ENCODE measurements around the gene OR8B3.
"Not testable (repeated sequence)": the region's sequence is repeated elsewhere in the genome, so short reads cannot be mapped to it uniquely, and the experiment has no call there.

OR8B3 gene

GRCh38 chr11:124398924-124399323 lies at the start of gene OR8B3:
Gene OR8B3, minus strand, starts transcription at chr11:124399024. Its CDS starts 1,673 bp downstream, at chr11:124397351.
- DNase-seq (ENCODE audit: low read depth, low spot score) = no peak

GRCh38 chr11:124446916-124447315 lies 48.1 kb upstream of the OR8B3 start:
- no peak for DNase-seq (ENCODE audit: low read depth, low spot score)

- no peak for DNase-seq (ENCODE audit: low read depth, low spot score)
Observed at GRCh38 chr11:124445646-124446150, 46.9 kb upstream of the OR8B3 start, which contains the start of gene OR8B8. Gene OR8B8, minus strand, starts transcription at chr11:124445696. Its CDS starts 4,611 bp downstream, at chr11:124441085.

GRCh38 chr11:124442847-124443246 lies 44.0 kb upstream of the OR8B3 start:
- DNase-seq (ENCODE audit: low read depth, low spot score) = no peak

- no peak for DNase-seq (ENCODE audit: low read depth, low spot score)
Observed at GRCh38 chr11:124442442-124442841, 43.6 kb upstream of the OR8B3 start.

- DNase-seq (ENCODE audit: low read depth, low spot score) = no peak
Observed at GRCh38 chr11:124441519-124441918, 42.7 kb upstream of the OR8B3 start.

- DNase-seq (ENCODE audit: low read depth, low spot score) = no peak
Observed at GRCh38 chr11:124441081-124441480, 42.3 kb upstream of the OR8B3 start.

GRCh38 chr11:124440608-124441007 lies 41.8 kb upstream of the OR8B3 start:
- DNase-seq (ENCODE audit: low read depth, low spot score) = no peak

GRCh38 chr11:124434699-124435098 lies 35.9 kb upstream of the OR8B3 start:
- no peak for DNase-seq (ENCODE audit: low read depth, low spot score)

- DNase-seq (ENCODE audit: low read depth, low spot score) = no peak
Observed at GRCh38 chr11:124429599-124429998, 30.8 kb upstream of the OR8B3 start.

GRCh38 chr11:124424384-124424921 lies 25.6 kb upstream of the OR8B3 start, which contains the start of gene OR8B4:
Gene OR8B4, minus strand, starts transcription at chr11:124424871. Its CDS starts 0 bp downstream, at chr11:124424871.
- no peak for DNase-seq (ENCODE audit: low read depth, low spot score)

GRCh38 chr11:124421043-124421442 lies 22.2 kb upstream of the OR8B3 start:
- no peak for DNase-seq (ENCODE audit: low read depth, low spot score)

- no peak for DNase-seq (ENCODE audit: low read depth, low spot score)
Observed at GRCh38 chr11:124415356-124415923, 16.6 kb upstream of the OR8B3 start.

- no peak for DNase-seq (ENCODE audit: low read depth, low spot score)
Observed at GRCh38 chr11:124409906-124410305, 11.1 kb upstream of the OR8B3 start.

- DNase-seq (ENCODE audit: low read depth, low spot score) = no peak
Observed at GRCh38 chr11:124405581-124405980, 6.8 kb upstream of the OR8B3 start.

- not testable (repeated sequence) for DNase-seq (ENCODE audit: low read depth, low spot score)
Observed at GRCh38 chr11:124403186-124403585, 4.4 kb upstream of the OR8B3 start.

- DNase-seq (ENCODE audit: low read depth, low spot score) = no peak
Observed at GRCh38 chr11:124402326-124402922, 3.6 kb upstream of the OR8B3 start.

- not testable (repeated sequence) for DNase-seq (ENCODE audit: low read depth, low spot score)
Observed at GRCh38 chr11:124396847-124397246, 2.0 kb downstream of the OR8B3 start.

GRCh38 chr11:124394408-124394807 lies 4.4 kb downstream of the OR8B3 start:
- no peak for DNase-seq (ENCODE audit: low read depth, low spot score)

GRCh38 chr11:124384399-124384798 lies 14.4 kb downstream of the OR8B3 start, which contains the start of gene OR8B2:
Gene OR8B2, minus strand, starts transcription at chr11:124384499. Its CDS starts 1,156 bp downstream, at chr11:124383343.
- DNase-seq (ENCODE audit: low read depth, low spot score) = no peak

- not testable (repeated sequence) for DNase-seq (ENCODE audit: low read depth, low spot score)
Observed at GRCh38 chr11:124382857-124383256, 16.0 kb downstream of the OR8B3 start.

- no peak for DNase-seq (ENCODE audit: low read depth, low spot score)
Observed at GRCh38 chr11:124380585-124380984, 18.2 kb downstream of the OR8B3 start.

GRCh38 chr11:124376280-124376679 lies 22.5 kb downstream of the OR8B3 start:
- no peak for DNase-seq (ENCODE audit: low read depth, low spot score)
